GM18508 (cell line): ENCODE results near the gene ZNF292.
"Not testable (repeated sequence)": the region's sequence is repeated elsewhere in the genome, so short reads cannot be mapped to it uniquely, and the experiment has no call there.

Experiments used
- ATAC-seq: cut with Tn5 transposase; IDR thresholded peaks from one replicate; pipeline ENCODE4 v1.9.1; 2021; ENCODE audit warnings: moderate number of reproducible peaks; ENCODE audit not compliant: insufficient read depth, unreplicated experiment

Gene ZNF292

DNA sequence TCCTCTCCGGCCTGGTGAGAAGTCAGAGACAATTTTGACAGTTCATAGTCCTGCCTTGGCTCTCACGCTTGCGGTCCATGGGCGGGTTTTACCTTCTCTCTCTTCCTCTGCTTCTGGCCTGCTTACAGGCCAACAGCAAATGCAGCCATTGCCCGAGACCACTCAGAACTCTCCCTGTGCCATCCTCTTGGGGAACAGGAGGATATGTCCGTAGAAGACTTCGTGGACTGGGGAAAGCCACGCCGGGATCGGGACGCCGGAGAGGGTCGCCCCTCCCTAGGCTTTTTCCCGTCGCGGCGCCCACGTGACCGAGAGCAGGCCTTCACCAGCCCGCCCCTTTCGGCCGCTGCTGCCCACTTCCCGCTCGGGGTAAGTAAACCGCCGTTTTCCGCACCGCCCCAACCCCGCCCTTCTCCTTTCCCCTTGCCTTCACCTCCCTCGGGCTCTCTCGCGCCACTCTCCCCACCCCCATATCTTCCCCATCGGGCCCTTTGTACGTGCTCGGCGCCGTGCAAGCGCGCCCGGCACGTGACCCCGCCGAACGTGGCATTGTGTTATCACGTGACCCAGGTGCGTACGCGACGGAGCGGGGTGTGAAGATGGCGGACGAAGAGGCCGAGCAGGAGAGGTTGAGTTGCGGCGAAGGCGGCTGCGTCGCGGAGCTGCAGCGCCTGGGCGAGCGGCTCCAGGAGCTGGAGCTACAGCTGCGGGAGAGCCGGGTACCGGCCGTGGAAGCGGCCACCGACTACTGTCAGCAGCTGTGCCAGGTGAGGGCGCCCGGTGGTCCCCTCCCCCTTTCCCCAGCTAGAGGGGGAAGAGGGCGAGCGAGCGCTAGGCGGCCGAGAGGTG lies at the start of gene ZNF292:
TSS of gene ZNF292 (plus strand) at position 573 of the 849 bp plus-strand sequence. CDS start at position 600, 27 bp downstream.
- peak; percentile 73 for ATAC-seq

- ATAC-seq: no peak
These were observed 49.5 kb upstream of the ZNF292 start for GRCh38 chr6:87105823-87106222.

GRCh38 chr6:87110636-87111035 lies 44.7 kb upstream of the ZNF292 start:
- no peak for ATAC-seq

DNA sequence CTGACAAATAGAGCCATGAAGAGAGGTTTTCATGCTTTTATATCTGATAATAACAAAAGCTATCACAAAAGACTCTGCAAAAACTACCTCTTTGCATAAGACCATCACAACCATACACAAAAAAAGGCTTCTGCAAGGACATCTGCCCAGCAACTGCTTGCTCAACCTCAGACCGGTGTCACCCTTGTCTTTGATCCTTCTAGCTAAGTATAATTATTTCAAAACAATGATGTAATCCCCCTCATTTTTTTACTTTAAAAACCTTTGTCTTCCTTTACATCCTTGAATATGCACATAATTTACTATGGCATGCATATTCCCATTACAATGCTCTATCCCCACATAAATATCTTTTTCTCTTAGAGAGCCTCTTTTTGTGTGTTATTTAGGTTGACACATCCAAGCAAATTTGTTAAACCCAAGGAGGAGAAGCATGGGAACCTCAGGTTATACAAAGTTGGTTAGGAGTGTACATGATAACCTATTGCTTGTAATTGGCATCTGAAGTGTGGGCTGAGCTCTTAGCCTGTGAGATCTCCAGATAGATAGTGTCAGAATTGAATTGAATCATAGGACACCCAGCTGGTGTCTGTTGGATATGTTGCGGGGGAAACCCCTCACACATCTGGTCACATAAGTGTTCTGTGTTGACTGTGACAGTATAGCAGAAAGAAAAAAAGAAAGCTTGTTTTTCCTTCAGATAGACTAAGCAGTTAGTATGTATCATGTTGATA lies 39.8 kb upstream of the ZNF292 start:
- peak; percentile 95 for ATAC-seq

DNA sequence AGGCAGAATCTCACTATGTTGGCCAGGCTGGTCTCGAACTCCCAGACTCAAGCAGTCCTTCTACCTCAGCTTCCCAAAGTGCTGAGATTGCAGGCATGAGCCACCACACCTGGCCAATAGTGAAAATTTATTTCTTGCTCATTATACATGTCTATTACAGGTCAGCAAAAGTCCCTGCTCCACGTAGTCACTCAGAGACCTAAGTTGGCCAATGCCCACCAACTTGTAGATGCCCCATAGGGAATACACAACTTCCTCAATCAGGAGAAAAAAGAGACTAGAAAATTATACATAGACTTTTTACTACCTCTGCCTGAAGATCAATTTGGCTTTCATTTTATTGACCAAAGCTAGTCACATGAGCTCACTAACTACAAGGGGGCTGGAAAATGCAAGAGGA lies 38.4 kb upstream of the ZNF292 start:
- ATAC-seq: no peak

DNA sequence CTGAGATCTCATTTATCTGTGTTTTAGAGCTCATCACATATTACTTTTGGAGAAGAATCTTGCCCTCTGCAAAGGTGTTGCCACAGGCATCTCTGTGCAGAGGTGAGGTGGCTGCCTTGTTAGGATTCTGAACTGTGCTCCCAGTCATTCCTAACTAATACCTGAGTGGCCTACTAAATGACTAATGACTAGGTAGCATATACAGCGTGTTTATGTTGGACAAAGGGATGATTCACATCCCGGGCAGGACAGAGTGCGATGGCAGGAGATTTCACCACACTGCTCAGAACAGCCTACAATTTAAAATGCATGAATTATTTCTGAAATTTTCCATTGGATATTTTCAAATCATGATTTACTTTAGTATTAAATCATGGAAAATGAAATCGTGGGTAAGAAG lies 37.3 kb upstream of the ZNF292 start:
- ATAC-seq: no peak

DNA sequence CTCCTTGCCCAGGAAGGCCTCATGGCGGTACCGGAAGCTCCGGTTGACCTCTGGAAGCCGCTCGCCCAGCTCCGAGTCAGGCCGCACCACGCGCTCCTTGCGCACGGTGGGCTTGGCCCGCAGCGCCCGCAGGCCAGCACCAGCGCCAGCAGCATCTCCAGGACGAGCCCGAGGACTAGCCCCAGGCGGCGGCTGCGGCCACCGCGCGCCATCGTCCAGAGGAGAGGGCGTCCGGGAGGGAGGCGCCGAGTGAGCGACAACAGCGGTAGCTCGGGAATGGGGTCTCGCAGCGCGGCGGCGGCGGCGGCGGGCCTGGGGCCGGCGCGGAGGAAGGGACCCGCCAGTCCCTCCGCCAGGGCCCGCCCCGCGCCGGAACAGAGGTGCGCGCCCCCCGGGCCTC lies 32.9 kb upstream of the ZNF292 start:
- no peak for ATAC-seq

DNA sequence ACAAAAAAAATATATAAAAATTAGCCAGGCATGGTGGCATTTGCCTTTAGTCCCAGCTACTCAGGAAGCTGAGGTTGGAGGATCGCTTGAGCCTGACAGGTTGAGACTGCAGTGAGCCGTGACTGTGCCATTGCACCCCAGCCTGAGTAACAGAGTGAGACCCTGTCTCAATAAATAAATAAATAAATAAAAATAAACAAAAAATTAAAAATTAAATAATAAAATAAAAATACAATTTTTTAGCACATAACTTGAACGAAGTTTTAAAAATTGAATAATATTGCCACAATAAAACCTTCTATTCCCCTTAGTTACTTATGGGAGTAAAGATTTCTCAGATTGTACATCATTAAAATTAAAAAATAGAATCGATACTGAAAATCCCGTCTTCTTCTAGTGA lies 31.3 kb upstream of the ZNF292 start:
- no peak for ATAC-seq

- ATAC-seq: no peak
These were observed 28.9 kb upstream of the ZNF292 start for GRCh38 chr6:87126501-87126900.

DNA sequence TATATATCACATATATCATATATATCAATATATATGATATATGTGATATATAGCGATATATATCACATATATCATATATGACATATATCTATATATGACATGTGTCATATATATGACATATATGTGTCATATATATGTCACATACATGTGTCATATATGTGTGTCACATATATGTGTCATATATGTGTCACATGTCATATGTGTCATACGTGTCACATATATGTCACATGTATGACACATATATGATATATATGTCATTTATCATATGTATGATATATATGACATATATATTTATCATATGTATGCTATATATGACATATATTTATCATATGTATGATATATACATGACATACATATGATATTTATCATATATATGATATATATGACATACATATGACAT lies 27.6 kb upstream of the ZNF292 start:
- ATAC-seq: no peak

DNA sequence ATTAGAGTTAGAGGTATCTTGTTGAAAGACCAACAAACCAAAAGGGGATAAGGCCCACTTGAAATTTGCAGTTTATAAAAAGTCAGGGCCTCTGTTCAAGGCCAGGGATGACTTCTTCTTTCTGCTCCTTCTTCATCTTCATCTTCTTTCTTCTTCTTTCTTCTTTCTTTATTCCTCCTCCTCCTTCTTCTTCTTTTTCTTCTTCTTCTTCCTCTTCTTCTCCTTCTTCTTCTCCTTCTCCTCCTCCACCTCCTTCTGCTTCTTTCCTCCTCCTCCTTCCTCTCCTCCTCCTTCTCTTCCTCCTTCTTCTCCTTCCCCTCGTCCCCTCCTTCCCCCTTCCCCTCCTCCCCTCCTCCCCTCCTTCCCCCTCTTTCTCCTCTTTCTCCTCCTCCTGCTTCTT lies 18.4 kb upstream of the ZNF292 start:
- no peak for ATAC-seq

DNA sequence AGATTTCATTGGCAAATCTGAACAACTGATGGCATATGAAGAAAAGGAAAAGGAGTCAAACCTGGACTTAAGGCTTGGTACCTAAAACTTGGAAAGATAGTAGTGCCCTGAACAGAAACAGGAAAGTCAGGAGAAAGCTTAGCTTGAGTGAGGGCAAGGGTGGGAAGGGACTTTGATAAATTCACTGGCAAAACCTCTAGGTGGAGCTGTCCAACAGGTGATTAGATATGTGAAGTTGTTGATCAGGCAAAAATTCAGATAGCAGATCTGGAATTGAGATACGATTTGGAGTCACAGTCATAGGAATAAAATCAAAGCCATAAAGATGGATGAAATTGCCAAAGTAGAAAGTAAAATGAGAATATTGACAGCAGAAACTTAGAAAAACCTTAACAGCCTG lies 16.1 kb upstream of the ZNF292 start:
- ATAC-seq: no peak

DNA sequence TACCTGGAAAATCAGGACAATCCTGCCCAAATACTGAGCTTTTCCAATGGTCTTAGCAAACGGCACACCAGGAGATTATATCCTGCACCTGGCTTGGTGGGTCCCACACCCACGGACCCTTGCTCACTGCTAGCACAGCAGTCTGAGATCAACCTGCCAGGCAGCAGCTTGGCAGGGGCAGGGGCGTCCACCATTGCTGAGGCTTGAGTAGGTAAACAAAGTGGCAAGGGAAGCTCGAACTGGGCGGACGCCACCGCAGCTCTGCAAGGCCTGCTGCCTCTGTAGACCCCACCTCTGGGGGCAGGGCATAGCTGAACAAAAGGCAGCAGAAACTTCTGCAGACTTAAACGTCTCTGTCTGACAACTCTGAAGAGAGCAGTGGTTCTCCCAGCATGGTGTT lies 15.4 kb upstream of the ZNF292 start:
- ATAC-seq: not testable (repeated sequence)

DNA sequence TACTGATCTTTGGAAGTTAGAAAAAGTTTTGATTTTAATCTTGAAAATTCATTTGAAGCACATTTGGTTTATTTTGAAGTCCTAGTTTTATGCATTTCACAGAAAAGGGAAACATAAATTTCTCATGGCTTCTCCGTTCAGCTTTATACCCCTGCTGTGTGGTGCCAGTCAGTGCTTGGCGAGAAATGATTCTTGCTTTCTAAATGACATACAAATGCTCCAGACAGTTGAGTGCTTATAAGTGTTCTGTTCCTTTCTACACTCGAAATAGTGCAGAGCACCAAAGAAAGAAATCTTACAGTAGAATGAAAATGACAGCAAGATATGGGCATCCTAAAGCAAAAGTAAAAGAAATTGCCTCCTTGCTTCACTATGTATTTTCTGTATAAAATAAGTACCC lies 9.0 kb upstream of the ZNF292 start:
- peak; percentile 42 for ATAC-seq

DNA sequence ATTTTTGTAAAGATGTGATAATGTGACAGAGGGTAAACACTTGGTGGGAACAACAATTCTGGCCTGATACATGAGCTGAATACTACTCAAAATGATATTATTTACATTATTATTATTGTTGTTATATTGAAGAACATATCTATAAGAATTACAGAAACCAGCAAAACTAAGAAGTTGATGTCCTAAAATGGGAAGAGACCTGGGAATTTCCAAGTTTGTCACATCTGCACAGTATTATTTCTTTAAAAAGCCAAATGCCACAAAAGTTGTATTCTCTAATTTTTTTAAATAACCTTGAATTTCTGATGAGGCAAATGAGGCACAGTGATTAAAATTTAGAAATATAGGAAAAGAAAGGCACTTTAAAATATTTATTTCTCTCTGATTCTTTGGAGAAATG lies 5.0 kb upstream of the ZNF292 start:
- ATAC-seq: no peak

GRCh38 chr6:87151471-87151780 lies 3.9 kb upstream of the ZNF292 start:
- ATAC-seq: no peak

GRCh38 chr6:87151781-87152525 lies 3.4 kb upstream of the ZNF292 start:
- no peak for ATAC-seq

DNA sequence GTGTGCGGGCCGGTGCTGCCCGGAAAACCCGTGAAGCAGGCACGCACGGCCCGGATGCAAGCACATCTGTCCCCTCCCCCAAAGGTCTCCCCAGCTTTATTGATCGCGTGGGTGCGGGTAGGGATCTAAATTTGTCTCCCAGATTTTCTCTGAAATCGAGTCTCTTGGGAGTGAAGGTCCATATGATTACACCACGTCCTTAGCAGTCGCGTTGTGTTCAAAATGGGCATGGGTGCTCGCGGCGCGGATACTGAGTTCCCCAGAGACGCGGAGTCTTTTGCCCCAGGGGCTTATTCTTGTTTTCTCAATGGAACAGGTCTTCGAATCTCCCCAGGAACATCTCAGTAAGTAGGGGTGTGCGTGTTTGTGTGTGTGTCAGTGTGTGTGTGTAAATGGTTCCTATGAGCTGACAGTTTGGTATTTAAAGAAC lies 2.8 kb upstream of the ZNF292 start:
- no peak for ATAC-seq

- ATAC-seq: no peak
These were observed 748 bp upstream of the ZNF292 start for GRCh38 chr6:87154641-87154992.

- no peak for ATAC-seq
These were observed 764 bp downstream of the ZNF292 start for GRCh38 chr6:87155842-87156815.
